Neural cell (in vitro differentiated cells): ENCODE measurements around the gene TRIM5. TPM values are rescaled to one million over a fixed set of nuclear protein-coding genes. Genes with fewer than 3 reads are reported as not detected.

Experiments used
- H2AFZ ChIP-seq: fragments of 200-600, 300-800 bp; sonication (generic), shearing (Covaris generic); 2 replicates; pipeline ENCODE4 v1.6.0; 2014; ENCODE audit warnings: low read depth, mild to moderate bottlenecking, antibody characterized with exemption, low read length, moderate library complexity
- H3F3A ChIP-seq: fragments of 200-600 bp; shearing (Covaris generic); 2 replicates; pipeline ENCODE4 v1.6.1; 2016; ENCODE audit warnings: mild to moderate bottlenecking, moderate library complexity, mixed read lengths, antibody characterized with exemption, low read length; ENCODE audit not compliant: insufficient read depth, poor library complexity, severe bottlenecking
- H3K27ac ChIP-seq: fragments of 200-600, 300-800 bp; sonication (generic), shearing (Covaris generic); 2 replicates; pipeline ENCODE4 v1.5.1; 2014; ENCODE audit warnings: mild to moderate bottlenecking, low read length, moderate library complexity
- H3K27me3 ChIP-seq: fragments of 300-800, 200-600 bp; sonication (generic), shearing (Covaris generic); 2 replicates; pipeline ENCODE4 v1.6.0; 2014; ENCODE audit warnings: mild to moderate bottlenecking, low read depth, low read length, moderate library complexity; ENCODE audit not compliant: insufficient read depth
- H3K36me3 ChIP-seq: fragments of 300-800, 200-600 bp; sonication (generic), shearing (Covaris generic); 2 replicates; pipeline ENCODE4 v1.5.1; 2014; ENCODE audit warnings: mild to moderate bottlenecking, antibody characterized with exemption, low read length, moderate library complexity; ENCODE audit not compliant: insufficient read depth
- H3K4me2 ChIP-seq: fragments of 300-800, 200-600 bp; sonication (generic), shearing (Covaris generic); 2 replicates; pipeline ENCODE4 v1.6.0; 2014; ENCODE audit warnings: mild to moderate bottlenecking, low read length
- H3K4me3 ChIP-seq: fragments of 300-800, 200-600 bp; sonication (generic), shearing (Covaris generic); 2 replicates; pipeline ENCODE4 v1.5.1; 2014; ENCODE audit warnings: mild to moderate bottlenecking, low read length, moderate library complexity
- H3K79me2 ChIP-seq: fragments of 200-600 bp; shearing (Covaris generic); replicated peaks from 2 replicates; pipeline ENCODE4 v1.6.0; 2014; ENCODE audit warnings: mild to moderate bottlenecking, low read length, moderate library complexity; ENCODE audit not compliant: insufficient read depth
- H3K9ac ChIP-seq: fragments of 300-800, 200-600 bp; sonication (generic), shearing (Covaris generic); 2 replicates; pipeline ENCODE4 v1.6.1; 2016; ENCODE audit warnings: mild to moderate bottlenecking, low read length, mixed read lengths
- H3K9me2 ChIP-seq: fragments of 200-600 bp; shearing (Covaris generic); 2 replicates; pipeline ENCODE4 v1.6.1; 2016; ENCODE audit warnings: mild to moderate bottlenecking, low read length, mixed read lengths; ENCODE audit not compliant: insufficient read depth
- H3K9me3 ChIP-seq: fragments of 200-600, 300-800 bp; sonication (generic), shearing (Covaris generic); 2 replicates; pipeline ENCODE4 v1.6.1; 2016; ENCODE audit warnings: mild to moderate bottlenecking, mixed run types, low read length, moderate library complexity, mixed read lengths
- H4K20me1 ChIP-seq: fragments of 200-600 bp; shearing (Covaris generic); 2 replicates; pipeline ENCODE4 v1.6.1; 2016; ENCODE audit warnings: mild to moderate bottlenecking, mixed run types; ENCODE audit not compliant: insufficient read depth
- CTCF ChIP-seq: fragments of 450-650 bp; IDR thresholded peaks from 2 replicates; pipeline ENCODE4 v1.5.1; 2014; ENCODE audit warnings: antibody characterized with exemption, mild to moderate bottlenecking, moderate library complexity; ENCODE audit not compliant: poor library complexity, severe bottlenecking
- EP300 ChIP-seq: fragments of 450-650 bp; conservative IDR thresholded peaks from 2 replicates; pipeline ENCODE4 v1.6.1; 2014; ENCODE audit warnings: antibody characterized with exemption, mild to moderate bottlenecking, moderate library complexity; ENCODE audit not compliant: poor library complexity, severe bottlenecking
- EZH2 ChIP-seq: fragments of 200-600, 300-800 bp; shearing (Covaris generic), sonication (generic); IDR thresholded peaks from 2 replicates; pipeline ENCODE4 v1.6.1; 2014; ENCODE audit warnings: antibody characterized with exemption, low read length, borderline replicate concordance, mild to moderate bottlenecking; ENCODE audit not compliant: insufficient read depth, poor library complexity, severe bottlenecking
- MXI1 ChIP-seq: fragments of 450-650 bp; conservative IDR thresholded peaks from 2 replicates; pipeline ENCODE4 v1.6.1; 2014; ENCODE audit warnings: antibody characterized with exemption, mild to moderate bottlenecking; ENCODE audit not compliant: poor library complexity, severe bottlenecking
- POLR2AphosphoS5 ChIP-seq: IDR thresholded peaks from 2 replicates; pipeline ENCODE4 v1.6.1; 2012
- RAD21 ChIP-seq: fragments of 450-650 bp; conservative IDR thresholded peaks from 2 replicates; pipeline ENCODE4 v1.6.1; 2014; ENCODE audit warnings: antibody characterized with exemption, mild to moderate bottlenecking, moderate library complexity
- REST ChIP-seq: IDR thresholded peaks from 2 replicates; pipeline ENCODE4 v1.6.1; 2012; ENCODE audit warnings: borderline replicate concordance
- SMC3 ChIP-seq: fragments of 450-650 bp; conservative IDR thresholded peaks from 2 replicates; pipeline ENCODE4 v1.6.1; 2014; ENCODE audit warnings: antibody characterized with exemption, mild to moderate bottlenecking, moderate library complexity; ENCODE audit not compliant: poor library complexity
- TAF1 ChIP-seq: IDR thresholded peaks from 2 replicates; pipeline ENCODE4 v1.6.1; 2012; ENCODE audit warnings: low read depth
- polyA minus RNA-seq: library from RNA; depleted of rRNA, polyadenylated mRNA; stranded (reverse); fragments of >200 nt; gene quantifications from 2 replicates; pipeline ENCODE4 v1.2.3, GENCODE V29; 2014
- polyA plus RNA-seq: library from polyadenylated mRNA; depleted of rRNA; stranded (reverse); fragments of >200 nt; gene quantifications from 2 replicates; pipeline ENCODE4 v1.2.3, GENCODE V29; 2014

The TRIM5 gene
- 0.58 and 2.0 TPM in 2 replicates for polyA plus RNA-seq
- 0.58 and 1.7 TPM in 2 replicates for polyA minus RNA-seq

GRCh38 chr11:5684646-5685362 lies at the start of gene TRIM5:
TSS of gene TRIM5 (minus strand) at chr11:5685074. CDS start at chr11:5680177, 4,897 bp downstream.
- no peaks in the 10 kb centered on the region for H3K9me3 ChIP-seq
- TF ChIP-seq EZH2: no peak
- no peak for TF ChIP-seq TAF1
- TF ChIP-seq SMC3: no peak
- TF ChIP-seq POLR2AphosphoS5: no peak
- no peak for TF ChIP-seq MXI1
- peak within 1 kb of the TSS; percentile 1 for H3K4me3 ChIP-seq
- no peak within 1 kb of the TSS for H3K9ac ChIP-seq
- H3K27ac ChIP-seq: no peak within 1 kb of the TSS
- no peak within 1 kb of the TSS for H3K4me2 ChIP-seq
- H3K27me3 ChIP-seq: no peaks in the 10 kb centered on the region
- H4K20me1 ChIP-seq: no peaks in the 10 kb centered on the region
- no peaks in the 10 kb centered on the region for H3K79me2 ChIP-seq
- no peaks in the 10 kb centered on the region for H3K9me2 ChIP-seq
- H2AFZ ChIP-seq: no peak within 1 kb of the TSS
- H3K36me3 ChIP-seq: no peaks in the 10 kb centered on the region
- no peaks in the 10 kb centered on the region for H3F3A ChIP-seq

- no peak overlapping the region for H3K9ac ChIP-seq
- H3K9me3 ChIP-seq: no peaks in the 10 kb centered on the region
- H2AFZ ChIP-seq: no peak overlapping the region
- H3K27ac ChIP-seq: no peak overlapping the region
- TF ChIP-seq TAF1 (no peak), RAD21 (no peak), POLR2AphosphoS5 (no peak), REST (no peak), EZH2 (no peak), MXI1 (no peak), CTCF (no peak), SMC3 (no peak), EP300 (no peak)
- no peak overlapping the region for H3K4me3 ChIP-seq
- no peaks in the 10 kb centered on the region for H3K9me2 ChIP-seq
- no peaks in the 10 kb centered on the region for H3K79me2 ChIP-seq
- no peak overlapping the region for H3K4me2 ChIP-seq
- no peaks in the 10 kb centered on the region for H3F3A ChIP-seq
- H3K27me3 ChIP-seq: no peaks in the 10 kb centered on the region
- no peaks in the 10 kb centered on the region for H3K36me3 ChIP-seq
- no peaks in the 10 kb centered on the region for H4K20me1 ChIP-seq
Observed at GRCh38 chr11:5727691-5728090, 42.8 kb upstream of the TRIM5 start.
